Astrocyte of the spinal cord (primary cell): ENCODE measurements around the gene TUBGCP5.
"Not testable (repeated sequence)": the region's sequence is repeated elsewhere in the genome, so short reads cannot be mapped to it uniquely, and the experiment has no call there.

Experiments
- DNase-seq: peaks from one replicate; pipeline ENCODE4 v3.0.0; 2011; ENCODE audit warnings: low read depth, low spot score
- H3K4me3 ChIP-seq: 2 replicates; pipeline ENCODE4 v1.5.1; 2011; ENCODE audit warnings: low read depth, mild to moderate bottlenecking, low read length, moderate library complexity
- CTCF ChIP-seq: IDR thresholded peaks from 2 replicates; pipeline ENCODE4 v1.5.1; 2012; ENCODE audit warnings: low read depth, mild to moderate bottlenecking, low read length, inconsistent platforms
- in situ Hi-C: cut with HindIII; loops from 2 replicates; pipeline ENCODE4 v1.10.0; 2017; ENCODE audit warnings: low sequenced_read_pairs

The TUBGCP5 gene

GRCh38 chr15:23039143-23039916, at the start of gene TUBGCP5:
Gene TUBGCP5, minus strand, starts transcription at chr15:23039569. Its CDS starts 26 bp downstream, at chr15:23039543.
- in situ Hi-C loops: no loop called here
- peak; percentile 98 for DNase-seq
- H3K4me3 ChIP-seq: peak within 1 kb of the TSS; percentile 70
- peak; percentile 42 for TF ChIP-seq CTCF

- TF ChIP-seq CTCF: no peak
- H3K4me3 ChIP-seq: no peak overlapping the region
- in situ Hi-C loops: no loop called here
- no peak for DNase-seq
These were observed 43.7 kb upstream of the TUBGCP5 start for GRCh38 chr15:23083115-23083514.

GRCh38 chr15:23081996-23082737, 42.8 kb upstream of the TUBGCP5 start:
- in situ Hi-C loops, H3K4me3 ChIP-seq, DNase-seq: not testable (repeated sequence)

GRCh38 chr15:23081271-23081670, 41.9 kb upstream of the TUBGCP5 start:
- in situ Hi-C loops: no loop called here
- DNase-seq: no peak
- no peak overlapping the region for H3K4me3 ChIP-seq
- no peak for TF ChIP-seq CTCF

GRCh38 chr15:23079766-23080165, 40.4 kb upstream of the TUBGCP5 start:
- no peak for DNase-seq
- H3K4me3 ChIP-seq: no peak overlapping the region
- no peak for TF ChIP-seq CTCF
- in situ Hi-C loops: no loop called here

GRCh38 chr15:23075927-23076326, 36.6 kb upstream of the TUBGCP5 start:
- in situ Hi-C loops: no loop called here
- no peak for DNase-seq
- no peak overlapping the region for H3K4me3 ChIP-seq
- TF ChIP-seq CTCF: no peak

- peak; percentile 8 for DNase-seq
- TF ChIP-seq CTCF: no peak
- H3K4me3 ChIP-seq: no peak overlapping the region
- in situ Hi-C loops: no loop called here
These were observed 35.3 kb upstream of the TUBGCP5 start for GRCh38 chr15:23074684-23075083.
